ENCODE results near the gene PHF14. TPM values are rescaled to one million over a fixed set of nuclear protein-coding genes. Genes with fewer than 3 reads are reported as not detected.

The PHF14 gene
- total and polyA plus RNA-seq, 2 experiments from 2014 or later = 72.0 to 87.9 TPM

- TF ChIP-seq ZNF462 (CRISPR knock-in tag; IDR thresholded peaks at IDR 0.05) (no peak), ETS1 (IDR thresholded peaks at IDR 0.05) (no peak), NANOG (IDR thresholded peaks at IDR 0.05; ENCODE audit: borderline replicate concordance) (no peak)
Measured at GRCh38 chr7:11177793-11178192, 204.1 kb downstream of the PHF14 start (continued).

GRCh38 chr7:11181590-11181989 is 207.9 kb downstream of the PHF14 start:
- Histone ChIP-seq H3K27me3 (ENCODE audit: insufficient read depth) (peaks cover 62% of the 10 kb centered on the region), H4K20me1 (replicated peaks; ENCODE audit: insufficient read depth) (peaks cover 6% of the 10 kb centered on the region; the same call in 1 of the 2 replicates), H3F3A (replicated peaks; ENCODE audit: low read depth) (no peaks in the 10 kb centered on the region), H3K9me2 (ENCODE audit: insufficient read depth) (no peaks in the 10 kb centered on the region), H3K4me3 (no peak overlapping the region), H3K79me2 (replicated peaks; ENCODE audit: insufficient read depth) (no peaks in the 10 kb centered on the region), H3K27ac (ENCODE audit: low read depth) (no peak overlapping the region), H3K4me2 (no peak overlapping the region), H2AFZ (no peak overlapping the region), H3K4me1 (ENCODE audit: insufficient read depth) (no peaks in the 10 kb centered on the region), H3K36me3 (ENCODE audit: insufficient read depth) (peaks cover 3% of the 10 kb centered on the region; the same call in 1 of the 2 replicates)
- no peak overlapping the region for H3K4me3 Mint-ChIP-seq
- H3K27ac Mint-ChIP-seq = no peak overlapping the region
- H3K27me3 Mint-ChIP-seq (ENCODE audit: insufficient read depth, low read depth, poor library complexity) = peaks cover 42% of the 10 kb centered on the region
- H3K4me1 Mint-ChIP-seq = peaks cover 5% of the 10 kb centered on the region
- peaks cover 21% of the 10 kb centered on the region for H3K9me3 Mint-ChIP-seq
- ATAC-seq (no peak), DNase-seq (ENCODE audit: low spot score) (no peak)
- peaks cover 19% of the 10 kb centered on the region for H3K36me3 Mint-ChIP-seq (ENCODE audit: low read depth)
- TF ChIP-seq CREB1 (CRISPR knock-in tag; IDR thresholded peaks at IDR 0.05; ENCODE audit: low read depth) (no peak), POLR2AphosphoS5 (IDR thresholded peaks at IDR 0.05; ENCODE audit: low read depth) (no peak), NANOG (IDR thresholded peaks at IDR 0.05; ENCODE audit: borderline replicate concordance) (no peak), EZH2 (IDR thresholded peaks at IDR 0.05; ENCODE audit: low read depth, unreplicated experiment) (no peak), ZNF462 (CRISPR knock-in tag; IDR thresholded peaks at IDR 0.05) (no peak)
